HG03159 (cell line): ENCODE measurements around the gene PLCB4.

Experiments used
- ATAC-seq: cut with Tn5 transposase; IDR thresholded peaks from one replicate; pipeline ENCODE4 v1.9.1; 2021; ENCODE audit warnings: mild to moderate bottlenecking, moderate library complexity; ENCODE audit not compliant: unreplicated experiment

The PLCB4 gene

GRCh38 chr20:9059931-9060330 is 9.0 kb upstream of the PLCB4 start:
- no peak for ATAC-seq

GRCh38 chr20:9061434-9061833 is 7.5 kb upstream of the PLCB4 start:
- ATAC-seq, result no peak

- no peak for ATAC-seq
Observed at GRCh38 chr20:9062066-9062465, 6.8 kb upstream of the PLCB4 start.

- no peak for ATAC-seq
Observed at GRCh38 chr20:9066191-9066590, 2.7 kb upstream of the PLCB4 start.

- no peak for ATAC-seq
Observed at GRCh38 chr20:9068233-9068801, 570 bp upstream of the PLCB4 start.

GRCh38 chr20:9070304-9070703 is 1.4 kb downstream of the PLCB4 start:
- no peak for ATAC-seq

- no peak for ATAC-seq
Observed at GRCh38 chr20:9071976-9072726, 3.3 kb downstream of the PLCB4 start.

- ATAC-seq, result no peak
Observed at GRCh38 chr20:9072861-9073500, 4.1 kb downstream of the PLCB4 start.

GRCh38 chr20:9075264-9076095 is 6.6 kb downstream of the PLCB4 start:
- ATAC-seq, result no peak

GRCh38 chr20:9076440-9076839 is 7.6 kb downstream of the PLCB4 start:
- ATAC-seq, result no peak

GRCh38 chr20:9078826-9079731 is 10.2 kb downstream of the PLCB4 start:
- ATAC-seq, result no peak

GRCh38 chr20:9081423-9081966 is 12.6 kb downstream of the PLCB4 start:
- no peak for ATAC-seq

- no peak for ATAC-seq
Observed at GRCh38 chr20:9082741-9083140, 13.9 kb downstream of the PLCB4 start.

- ATAC-seq, result no peak
Observed at GRCh38 chr20:9087531-9088217, 18.8 kb downstream of the PLCB4 start.

- no peak for ATAC-seq
Observed at GRCh38 chr20:9088556-9088955, 19.7 kb downstream of the PLCB4 start.

GRCh38 chr20:9092113-9092512 is 23.2 kb downstream of the PLCB4 start:
- no peak for ATAC-seq

GRCh38 chr20:9092655-9093054 is 23.8 kb downstream of the PLCB4 start:
- no peak for ATAC-seq

- no peak for ATAC-seq
Observed at GRCh38 chr20:9093218-9093957, 24.5 kb downstream of the PLCB4 start.

- no peak for ATAC-seq
Observed at GRCh38 chr20:9099372-9099771, 30.5 kb downstream of the PLCB4 start.
